A549 treated with AZD9567 at 1 μM for 4 hours (cell line): Measurements from ENCODE around the gene RPRM. TPM values are rescaled to one million over a fixed set of nuclear protein-coding genes. Genes with fewer than 3 reads are reported as not detected.

ENCODE experiments used
- total RNA-seq: library from RNA; stranded (reverse); fragments of 200-300 nt; extraction: Qiagen RNA extraction; gene quantifications from 5 replicates; pipeline ENCODE4 v1.2.3, GENCODE V29; 2022; ENCODE audit not compliant: insufficient read depth

RPRM gene
- 0.05 to 0.11 TPM (median 0.07 TPM) in 3 of 5 replicates, not detected in the others for total RNA-seq

DNA sequence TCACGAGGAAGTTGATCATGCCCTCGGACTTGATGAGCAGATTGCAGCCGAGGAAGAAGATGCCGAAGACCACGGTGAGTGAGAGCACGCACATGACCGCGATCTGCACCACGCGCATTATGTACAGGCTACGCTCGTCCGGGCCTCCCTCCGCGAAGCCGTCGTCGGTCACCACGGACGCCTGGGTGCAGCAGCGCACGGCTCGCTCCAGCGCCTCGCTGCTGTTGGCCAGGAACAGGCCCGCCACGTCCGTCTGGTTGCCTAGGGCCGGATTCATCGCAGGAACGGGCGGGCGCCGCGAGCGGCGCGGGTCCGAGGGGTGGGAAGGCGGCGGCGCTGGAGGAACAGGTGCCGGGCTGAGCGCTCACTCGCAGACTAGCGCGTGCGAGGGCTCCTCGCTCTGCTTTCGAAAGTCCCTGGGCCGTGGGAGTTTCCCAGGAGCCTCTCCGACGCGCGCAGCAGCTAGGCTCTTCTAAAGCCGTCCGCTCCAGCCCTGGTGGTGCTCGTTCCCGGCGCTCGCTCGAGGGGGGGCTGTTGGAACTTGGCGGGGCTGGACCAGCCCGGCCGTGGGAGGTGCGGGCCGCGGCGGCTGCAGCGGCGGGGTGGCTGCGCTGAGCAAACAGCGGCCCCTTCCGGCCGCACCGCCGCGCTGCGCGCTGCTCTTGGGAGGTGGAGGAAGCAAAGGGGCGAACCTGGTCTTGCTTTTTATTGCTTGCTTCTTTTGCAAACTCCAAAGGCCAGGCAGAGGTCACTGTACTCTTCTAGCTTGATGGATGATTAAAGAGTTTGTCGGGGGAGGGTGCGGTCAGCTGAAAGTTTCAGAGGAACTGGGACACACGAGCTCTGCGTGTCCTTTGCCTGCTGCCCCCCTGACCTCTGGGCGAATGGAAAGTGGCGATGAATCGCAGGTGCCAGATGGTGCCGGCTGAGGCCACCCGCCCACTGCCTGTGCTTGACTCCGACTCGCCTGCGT lies at the start of gene RPRM:
RPRM (minus strand) TSS at position 474 of the 973 bp plus-strand sequence; CDS start at position 277, 197 bp downstream.

